IMR-90 (cell line): ENCODE data around the gene STON2.

Source experiments
- BHLHE40 ChIP-seq: fragments of 150-350 bp; IDR thresholded peaks from 2 replicates; pipeline ENCODE4 v1.6.1; 2016; ENCODE audit warnings: mild to moderate bottlenecking, low read depth, low read length
- CTCF ChIP-seq: conservative IDR thresholded peaks from 2 replicates; pipeline ENCODE4 v1.5.1; 2012; ENCODE audit warnings: mild to moderate bottlenecking, low read depth, low read length, improper control_type of control experiment
- FOS ChIP-seq: fragments of 150-350 bp; IDR thresholded peaks from 2 replicates; pipeline ENCODE4 v1.6.1; 2016; ENCODE audit warnings: low read depth, low read length
- MAZ ChIP-seq: IDR thresholded peaks from 2 replicates; pipeline ENCODE4 v1.6.1; 2012; ENCODE audit warnings: low read depth, mild to moderate bottlenecking, low read length, improper control_type of control experiment, moderate library complexity, borderline replicate concordance
- MXI1 ChIP-seq: IDR thresholded peaks from 2 replicates; pipeline ENCODE4 v1.6.1; 2012; ENCODE audit warnings: low read depth, mild to moderate bottlenecking, low read length, moderate library complexity, borderline replicate concordance
- NFE2L2 ChIP-seq: fragments of 150-350 bp; IDR thresholded peaks from 2 replicates; pipeline ENCODE4 v1.6.1; 2016; ENCODE audit warnings: low read depth, mild to moderate bottlenecking, low read length
- POLR2A ChIP-seq: IDR thresholded peaks from 2 replicates; pipeline ENCODE4 v1.6.1; 2012; ENCODE audit warnings: mild to moderate bottlenecking, low read depth, low read length
- RAD21 ChIP-seq: IDR thresholded peaks from 2 replicates; pipeline ENCODE4 v1.6.1; 2012; ENCODE audit warnings: low read length, improper control_type of control experiment
- RCOR1 ChIP-seq: IDR thresholded peaks from 2 replicates; pipeline ENCODE4 v1.6.1; 2012; ENCODE audit warnings: mild to moderate bottlenecking, low read length, improper control_type of control experiment; ENCODE audit not compliant: insufficient replicate concordance
- RFX5 ChIP-seq: IDR thresholded peaks from 2 replicates; pipeline ENCODE4 v1.8.0; 2012; ENCODE audit warnings: low read depth, mild to moderate bottlenecking, low read length, moderate library complexity
- SMC3 ChIP-seq: fragments of 150-350 bp; IDR thresholded peaks from 2 replicates; pipeline ENCODE4 v1.6.1; 2016; ENCODE audit warnings: low read depth, mild to moderate bottlenecking, antibody characterized with exemption, low read length, moderate library complexity
- USF2 ChIP-seq: fragments of 150-350 bp; IDR thresholded peaks from 2 replicates; pipeline ENCODE4 v1.6.1; 2017; ENCODE audit warnings: mild to moderate bottlenecking, antibody characterized with exemption, low read length, low read depth

DNA sequence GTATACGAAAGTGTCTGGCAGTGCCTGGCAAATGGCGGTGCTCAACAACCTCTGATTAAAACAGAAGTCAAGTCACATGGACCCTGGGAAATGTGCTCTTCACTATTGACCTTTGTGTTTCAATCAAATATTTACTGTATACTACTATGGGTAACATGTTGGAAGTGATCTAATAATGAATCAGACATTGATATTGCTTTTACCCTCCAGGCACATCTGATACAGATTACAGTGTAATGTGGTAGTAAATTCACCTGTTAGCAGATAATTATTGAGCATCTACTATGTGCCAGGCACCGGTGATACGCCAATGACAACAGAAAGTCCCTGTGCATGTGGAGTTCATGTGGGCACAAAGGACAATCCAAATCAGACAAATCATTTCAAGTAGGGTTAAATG lies 63.1 kb downstream of the STON2 start:
- TF ChIP-seq FOS (no peak), MXI1 (no peak), POLR2A (no peak), CTCF (no peak), RCOR1 (no peak), SMC3 (no peak), RFX5 (no peak), MAZ (no peak), RAD21 (no peak), USF2 (no peak), NFE2L2 (no peak), BHLHE40 (no peak)
